ENCODE data around the gene NUP210L. TPM values are rescaled to one million over a fixed set of nuclear protein-coding genes. Genes with fewer than 3 reads are reported as not detected.

Gene NUP210L
- total RNA-seq, 6 experiments from 2014 or later: not detected

DNA sequence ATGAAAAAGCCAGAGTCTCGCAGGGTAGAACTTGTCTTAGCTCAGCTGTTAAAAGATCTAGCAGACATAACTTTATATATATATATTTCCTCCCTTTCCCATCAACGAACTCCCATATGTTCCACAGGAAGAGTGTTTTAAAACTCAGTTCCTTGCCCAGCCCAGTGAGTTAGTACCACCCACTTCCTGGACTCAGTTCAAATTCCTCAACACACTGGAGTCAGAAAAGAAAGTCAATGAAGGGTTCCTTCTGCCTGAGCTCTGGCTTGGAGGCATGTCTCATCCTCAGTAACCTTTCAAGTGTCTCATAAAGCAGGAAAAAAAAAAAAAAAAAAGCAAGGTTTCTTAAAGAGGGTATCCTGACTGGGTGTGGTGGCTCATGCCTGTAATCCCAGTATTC, 21.5 kb upstream of the NUP210L start:
- Mint-ChIP-seq H3K9me3 (no peaks in the 10 kb centered on the region), H3K4me1 (ENCODE audit: low read depth) (peaks cover 72% of the 10 kb centered on the region), H3K4me3 (peak overlapping the region; percentile 58), H3K27ac (peak overlapping the region; percentile 70), H3K27me3 (ENCODE audit: insufficient read depth) (no peaks in the 10 kb centered on the region; the same call in none of the 2 replicates), H3K36me3 (ENCODE audit: low read depth) (peaks cover 58% of the 10 kb centered on the region)
- TF ChIP-seq, protein P1, sequence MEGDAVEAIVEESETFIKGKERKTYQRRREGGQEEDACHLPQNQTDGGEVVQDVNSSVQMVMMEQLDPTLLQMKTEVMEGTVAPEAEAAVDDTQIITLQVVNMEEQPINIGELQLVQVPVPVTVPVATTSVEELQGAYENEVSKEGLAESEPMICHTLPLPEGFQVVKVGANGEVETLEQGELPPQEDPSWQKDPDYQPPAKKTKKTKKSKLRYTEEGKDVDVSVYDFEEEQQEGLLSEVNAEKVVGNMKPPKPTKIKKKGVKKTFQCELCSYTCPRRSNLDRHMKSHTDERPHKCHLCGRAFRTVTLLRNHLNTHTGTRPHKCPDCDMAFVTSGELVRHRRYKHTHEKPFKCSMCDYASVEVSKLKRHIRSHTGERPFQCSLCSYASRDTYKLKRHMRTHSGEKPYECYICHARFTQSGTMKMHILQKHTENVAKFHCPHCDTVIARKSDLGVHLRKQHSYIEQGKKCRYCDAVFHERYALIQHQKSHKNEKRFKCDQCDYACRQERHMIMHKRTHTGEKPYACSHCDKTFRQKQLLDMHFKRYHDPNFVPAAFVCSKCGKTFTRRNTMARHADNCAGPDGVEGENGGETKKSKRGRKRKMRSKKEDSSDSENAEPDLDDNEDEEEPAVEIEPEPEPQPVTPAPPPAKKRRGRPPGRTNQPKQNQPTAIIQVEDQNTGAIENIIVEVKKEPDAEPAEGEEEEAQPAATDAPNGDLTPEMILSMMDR (IDR thresholded peaks at IDR 0.05): no peak
- peak; percentile 81 for DNase-seq

DNA sequence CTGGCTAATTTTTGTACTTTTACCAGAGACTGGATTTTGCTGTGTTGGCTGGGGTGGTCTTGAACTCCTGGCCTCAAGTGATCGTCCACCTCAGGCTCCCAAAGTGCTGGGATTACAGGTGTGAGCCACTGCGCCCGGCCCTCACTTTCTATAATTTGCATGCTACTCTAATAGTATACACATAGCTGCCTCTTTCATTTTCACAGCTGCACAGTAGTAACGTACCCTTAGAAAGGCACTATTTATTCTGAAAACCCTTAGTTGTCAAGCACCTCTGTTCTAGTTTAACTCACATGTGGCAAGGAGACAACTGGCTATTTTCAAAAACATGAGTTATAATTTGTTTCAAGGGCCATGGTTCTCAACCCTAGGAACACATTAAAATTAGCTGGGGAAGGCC, 19.8 kb upstream of the NUP210L start:
- Mint-ChIP-seq H3K4me3 (no peak overlapping the region), H3K4me1 (ENCODE audit: low read depth) (peaks cover 66% of the 10 kb centered on the region), H3K27ac (peak overlapping the region; percentile 40; the same call in 1 of the 2 replicates), H3K36me3 (ENCODE audit: low read depth) (peaks cover 61% of the 10 kb centered on the region), H3K9me3 (no peaks in the 10 kb centered on the region), H3K27me3 (ENCODE audit: insufficient read depth) (no peaks in the 10 kb centered on the region; the same call in none of the 2 replicates)
- TF ChIP-seq, protein P1 (IDR thresholded peaks at IDR 0.05): no peak
- no peak for DNase-seq

DNA sequence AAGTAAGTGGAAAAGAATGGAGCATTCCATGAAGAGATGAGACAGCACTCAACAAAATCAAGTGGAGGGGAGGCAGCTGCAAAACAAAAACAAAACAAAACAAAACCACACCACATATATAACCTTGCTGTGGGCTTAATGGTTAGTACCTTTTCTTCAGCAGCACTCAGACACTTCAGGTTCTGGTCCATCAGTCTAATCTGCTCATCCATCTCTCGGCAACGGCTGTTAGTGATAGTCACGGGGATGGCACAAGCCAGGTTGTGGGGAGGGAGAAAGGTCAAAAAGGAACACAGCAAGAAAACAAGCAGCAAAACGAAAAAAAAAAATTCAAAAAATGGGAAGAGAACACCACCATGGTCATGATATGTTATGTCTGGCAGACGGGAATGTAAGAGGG, 17.0 kb upstream of the NUP210L start:
- H3K4me1 Mint-ChIP-seq (ENCODE audit: low read depth): peaks cover 38% of the 10 kb centered on the region
- H3K27me3 Mint-ChIP-seq (ENCODE audit: insufficient read depth): no peaks in the 10 kb centered on the region; the same call in none of the 2 replicates
- no peaks in the 10 kb centered on the region for H3K9me3 Mint-ChIP-seq
- TF ChIP-seq, protein P1 (IDR thresholded peaks at IDR 0.05): no peak
- DNase-seq: no peak
- peaks cover 61% of the 10 kb centered on the region for H3K36me3 Mint-ChIP-seq (ENCODE audit: low read depth)
- H3K27ac Mint-ChIP-seq: peak overlapping the region; percentile 5
- H3K4me3 Mint-ChIP-seq: peak overlapping the region; percentile 3; the same call in 1 of the 2 replicates

DNA sequence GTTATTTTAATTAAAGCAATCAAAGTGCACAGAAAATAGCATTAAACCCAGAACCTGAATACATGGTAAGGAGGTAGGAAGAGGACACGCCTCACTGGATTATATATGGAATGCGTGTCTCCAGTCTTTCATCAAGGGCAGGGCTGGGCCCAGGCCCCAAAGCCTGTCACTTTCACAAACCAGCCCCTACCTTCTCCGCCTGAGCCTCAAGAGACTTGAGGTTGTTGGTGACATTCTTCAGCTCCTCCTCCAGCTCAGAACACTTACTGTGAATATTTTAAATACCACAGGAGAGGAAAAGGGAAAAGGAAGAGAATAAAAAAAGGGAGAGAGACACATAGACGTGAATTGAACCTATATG, 16.3 kb upstream of the NUP210L start:
- peaks cover 32% of the 10 kb centered on the region for H3K4me1 Mint-ChIP-seq (ENCODE audit: low read depth)
- no peak overlapping the region for H3K4me3 Mint-ChIP-seq
- no peak for DNase-seq
- H3K27me3 Mint-ChIP-seq (ENCODE audit: insufficient read depth): no peaks in the 10 kb centered on the region; the same call in none of the 2 replicates
- H3K9me3 Mint-ChIP-seq: no peaks in the 10 kb centered on the region
- peak overlapping the region; percentile 42 for H3K27ac Mint-ChIP-seq
- TF ChIP-seq, protein P1 (IDR thresholded peaks at IDR 0.05): no peak
- peaks cover 58% of the 10 kb centered on the region for H3K36me3 Mint-ChIP-seq (ENCODE audit: low read depth)

DNA sequence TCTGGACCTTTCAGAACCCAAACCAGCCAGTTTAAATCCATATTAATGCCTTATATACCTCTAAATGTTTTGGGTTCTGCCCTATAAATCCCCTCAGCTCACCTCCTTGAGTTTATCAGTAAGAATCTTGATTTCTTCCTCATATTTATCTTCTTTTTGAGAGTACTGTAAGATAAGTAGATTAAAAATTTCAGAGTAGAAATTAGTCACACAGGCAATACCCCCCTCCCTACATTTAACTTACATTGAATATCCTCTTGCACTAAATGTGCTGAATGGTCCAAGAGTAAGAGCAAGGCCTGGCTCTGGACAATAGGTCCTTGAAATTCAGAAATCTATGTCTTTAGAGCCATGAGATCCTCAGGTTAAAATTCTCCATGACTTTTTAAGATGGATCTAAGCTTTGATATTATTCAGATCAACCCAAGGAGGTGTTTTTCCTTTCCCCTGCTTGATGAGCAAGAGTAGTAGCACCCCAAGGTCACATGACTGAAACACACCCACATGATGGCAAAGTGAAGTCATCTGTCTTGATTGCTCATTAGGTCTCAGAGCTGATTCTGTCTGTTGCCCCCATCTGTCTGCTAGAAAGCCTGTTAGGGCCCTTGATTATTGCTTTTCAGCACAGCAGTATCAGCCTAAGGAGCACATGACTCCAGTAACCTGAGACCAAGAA, 15.8 kb upstream of the NUP210L start:
- peak overlapping the region; percentile 16; the same call in 1 of the 2 replicates for H3K27ac Mint-ChIP-seq
- peaks cover 27% of the 10 kb centered on the region for H3K4me1 Mint-ChIP-seq (ENCODE audit: low read depth)
- H3K36me3 Mint-ChIP-seq (ENCODE audit: low read depth): peaks cover 57% of the 10 kb centered on the region
- TF ChIP-seq, protein P1 (IDR thresholded peaks at IDR 0.05): no peak
- no peaks in the 10 kb centered on the region for H3K9me3 Mint-ChIP-seq
- H3K27me3 Mint-ChIP-seq (ENCODE audit: insufficient read depth): no peaks in the 10 kb centered on the region; the same call in 1 of the 2 replicates
- no peak overlapping the region for H3K4me3 Mint-ChIP-seq
- no peak for DNase-seq

Measured in HFFc6 (cell line).